ENCODE results near the gene SRC.

Gene SRC

DNA sequence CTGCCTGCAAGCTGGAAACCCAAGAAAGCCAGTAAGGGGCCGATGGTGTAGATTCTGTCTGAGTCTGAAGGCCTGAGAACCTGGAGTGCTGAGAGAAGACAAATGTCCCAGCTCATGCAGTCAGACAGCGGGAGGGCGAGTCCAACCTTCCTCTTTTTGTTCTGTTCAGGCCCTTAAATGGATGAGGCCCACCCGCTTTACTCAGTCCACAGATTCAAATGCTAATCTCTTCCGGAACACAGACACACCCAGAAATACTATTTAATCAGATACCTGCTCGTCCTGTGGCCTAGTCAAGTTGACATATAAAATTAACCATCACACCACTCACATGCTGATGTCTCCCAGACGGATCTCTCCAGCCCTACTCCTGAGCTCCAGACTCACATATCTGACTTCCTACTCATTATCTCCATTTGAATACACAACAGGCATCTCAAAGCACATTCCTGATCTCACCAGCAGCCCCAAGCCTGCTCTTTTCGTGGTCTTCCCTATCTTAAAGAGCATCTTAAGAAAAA, 26.7 kb upstream of the SRC start:
- peak; percentile 48; the same call in 1 of the 2 replicates for TF ChIP-seq GATA2 (IDR thresholded peaks at IDR 0.05; ENCODE audit: low read depth, low read length)
- no peak; the same call in 1 of the 2 replicates for TF ChIP-seq GATA3 (IDR thresholded peaks at IDR 0.05; ENCODE audit: low read depth, low read length)

DNA sequence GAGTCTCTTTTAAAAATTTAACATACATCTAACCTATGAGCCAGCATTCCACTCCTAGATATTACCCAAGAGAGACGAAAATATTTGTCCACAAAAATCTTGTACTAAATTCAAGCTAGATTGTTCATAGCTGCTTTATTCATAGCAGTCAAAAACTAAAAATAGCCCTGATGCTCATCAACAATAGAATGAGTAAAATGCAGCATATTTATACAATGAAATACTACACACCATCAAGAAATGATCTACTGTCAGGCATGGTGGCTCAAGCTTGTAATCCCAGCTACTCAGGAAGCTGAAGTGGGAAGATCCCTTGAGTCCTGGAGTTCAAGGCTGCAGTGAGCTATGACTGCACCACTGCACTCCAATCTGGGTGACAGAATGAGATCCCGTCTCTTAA, 22.0 kb upstream of the SRC start:
- no peak for TF ChIP-seq GATA3 (IDR thresholded peaks at IDR 0.05; ENCODE audit: low read depth, low read length)

DNA sequence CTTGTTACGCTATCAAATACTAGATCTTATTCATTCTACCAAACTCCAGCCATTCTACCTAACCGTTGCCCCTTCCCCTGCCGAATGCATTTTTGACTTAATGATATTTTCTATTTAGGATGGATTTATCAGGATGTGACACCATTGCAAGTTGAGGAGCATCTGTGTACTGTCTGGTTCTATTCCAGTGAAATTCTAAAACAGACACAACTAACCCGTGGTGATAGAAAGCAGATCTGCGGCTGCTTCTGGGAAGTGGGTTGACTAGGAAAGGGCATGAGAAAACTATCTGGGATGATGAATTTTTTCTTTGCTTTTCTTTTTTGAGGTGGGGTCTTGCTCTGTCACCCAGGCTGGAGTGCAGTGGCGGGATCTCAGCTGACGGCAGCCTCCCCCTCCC, 20.7 kb upstream of the SRC start:
- TF ChIP-seq GATA3 (IDR thresholded peaks at IDR 0.05; ENCODE audit: low read depth, low read length) (no peak), GATA2 (IDR thresholded peaks at IDR 0.05; ENCODE audit: low read depth, low read length) (no peak)

DNA sequence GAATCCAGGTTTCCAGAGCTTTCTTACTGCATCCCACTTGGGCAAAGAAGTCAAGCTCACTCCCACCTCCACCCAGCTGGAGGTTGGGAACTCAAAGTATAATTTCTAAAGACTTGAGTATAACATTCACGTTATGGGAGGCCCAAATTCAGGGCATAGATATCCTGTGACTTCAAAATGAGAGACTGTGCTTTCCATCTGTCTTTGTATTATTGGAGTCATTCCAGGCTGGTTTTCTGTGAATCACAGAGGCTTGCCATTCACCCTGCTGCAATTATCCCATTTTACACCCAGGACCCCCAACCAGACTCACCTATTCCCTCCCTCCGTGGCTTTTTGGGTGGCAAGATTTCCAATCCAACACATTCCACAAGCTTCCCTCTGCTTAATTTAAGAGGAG, 19.3 kb upstream of the SRC start:
- TF ChIP-seq GATA3 (IDR thresholded peaks at IDR 0.05; ENCODE audit: low read depth, low read length) = no peak
- TF ChIP-seq GATA2 (IDR thresholded peaks at IDR 0.05; ENCODE audit: low read depth, low read length) = no peak

DNA sequence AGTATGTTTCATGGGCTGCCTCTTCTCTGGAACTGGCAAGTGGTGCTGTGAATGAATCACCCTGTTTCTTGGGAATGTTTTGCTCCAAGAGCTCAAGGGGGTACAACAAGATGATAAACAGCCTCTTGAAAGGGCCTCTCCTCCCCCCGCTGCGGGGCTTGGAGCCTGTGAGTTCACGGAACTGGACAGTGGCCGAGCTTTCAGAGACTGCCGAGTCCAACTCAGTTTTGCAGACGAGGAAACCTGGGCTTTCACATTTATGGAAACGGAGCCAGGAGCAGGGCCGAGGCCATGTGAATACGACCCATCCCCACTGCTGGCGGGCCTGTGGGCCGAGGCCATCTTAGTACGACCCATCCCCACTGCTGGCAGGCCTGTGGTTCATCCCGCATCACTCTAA, 18.2 kb upstream of the SRC start:
- no peak for TF ChIP-seq GATA2 (IDR thresholded peaks at IDR 0.05; ENCODE audit: low read depth, low read length)
- TF ChIP-seq GATA3 (IDR thresholded peaks at IDR 0.05; ENCODE audit: low read depth, low read length) = no peak

DNA sequence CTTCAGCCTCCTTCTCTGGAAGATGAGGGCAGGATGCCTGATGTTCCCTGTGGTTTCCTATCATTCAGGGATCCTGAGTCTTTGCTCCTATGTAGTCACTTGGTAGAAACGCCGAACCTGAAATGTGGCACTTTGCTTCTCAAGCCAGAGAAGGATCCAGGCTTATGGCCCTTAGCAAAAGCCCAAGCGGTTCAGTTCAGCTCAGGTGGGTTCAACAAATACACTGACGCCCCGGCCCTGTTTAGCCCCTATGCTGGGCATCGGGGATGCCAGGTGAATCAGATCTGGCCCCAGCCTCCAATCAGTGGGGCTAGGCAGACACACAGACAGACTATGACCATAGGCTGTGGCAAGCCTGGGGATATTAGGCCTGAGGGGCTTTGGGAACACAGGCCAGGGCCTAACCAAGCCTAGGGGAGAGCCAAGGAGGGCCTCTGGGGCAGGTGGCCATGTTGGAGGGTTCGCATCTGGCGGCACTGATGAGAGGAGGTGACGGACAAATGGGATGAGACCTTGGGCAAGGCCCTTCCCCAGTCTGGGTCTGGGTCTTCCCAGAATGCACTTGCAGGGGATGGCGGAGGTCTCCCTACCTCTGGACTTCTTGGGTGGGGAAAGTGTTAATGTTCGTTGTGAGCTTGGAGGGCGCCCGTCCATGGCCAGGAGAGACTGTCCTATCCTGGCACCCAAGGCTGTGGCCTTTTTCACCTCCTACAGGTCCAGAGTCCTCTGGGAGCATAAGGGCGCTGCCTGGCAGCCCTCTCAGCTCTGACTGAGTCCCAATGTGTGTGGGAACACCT, 17.6 kb upstream of the SRC start:
- TF ChIP-seq GATA2 (IDR thresholded peaks at IDR 0.05; ENCODE audit: low read depth, low read length) (no peak), GATA3 (IDR thresholded peaks at IDR 0.05; ENCODE audit: low read depth, low read length) (no peak)

DNA sequence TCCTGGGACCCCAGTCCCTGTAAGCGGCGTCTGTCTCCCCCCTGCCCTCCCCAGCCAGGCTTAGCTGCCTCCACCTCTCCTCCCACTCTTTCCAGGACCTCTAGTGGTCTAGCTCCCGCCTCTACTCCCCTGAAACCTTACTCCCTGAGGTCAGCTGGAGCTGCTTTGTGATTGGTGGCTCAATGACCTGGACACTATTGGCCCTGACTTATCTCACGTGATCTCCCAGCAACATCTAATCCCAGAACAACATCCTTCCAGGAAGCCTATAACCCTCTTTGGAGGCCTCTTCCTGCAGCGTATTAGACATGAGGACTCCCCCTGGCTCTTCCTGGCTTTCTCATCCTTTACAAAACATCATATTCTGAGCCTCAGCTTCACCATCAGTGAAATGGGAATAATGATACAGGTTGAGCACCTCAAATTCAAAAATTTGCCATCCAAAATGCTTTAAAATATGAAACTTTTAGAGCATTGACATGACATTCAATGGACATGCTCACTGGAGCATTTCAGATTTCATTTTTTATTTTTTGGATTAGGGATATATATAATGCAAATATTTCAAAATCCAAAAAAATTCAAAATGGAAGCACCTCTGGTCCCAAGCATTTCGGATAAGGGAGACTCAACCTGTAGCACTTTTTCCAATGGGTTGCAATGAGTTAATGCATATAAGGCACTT, 16.3 kb upstream of the SRC start:
- no peak for TF ChIP-seq GATA2 (IDR thresholded peaks at IDR 0.05; ENCODE audit: low read depth, low read length)
- TF ChIP-seq GATA3 (IDR thresholded peaks at IDR 0.05; ENCODE audit: low read depth, low read length) = no peak

DNA sequence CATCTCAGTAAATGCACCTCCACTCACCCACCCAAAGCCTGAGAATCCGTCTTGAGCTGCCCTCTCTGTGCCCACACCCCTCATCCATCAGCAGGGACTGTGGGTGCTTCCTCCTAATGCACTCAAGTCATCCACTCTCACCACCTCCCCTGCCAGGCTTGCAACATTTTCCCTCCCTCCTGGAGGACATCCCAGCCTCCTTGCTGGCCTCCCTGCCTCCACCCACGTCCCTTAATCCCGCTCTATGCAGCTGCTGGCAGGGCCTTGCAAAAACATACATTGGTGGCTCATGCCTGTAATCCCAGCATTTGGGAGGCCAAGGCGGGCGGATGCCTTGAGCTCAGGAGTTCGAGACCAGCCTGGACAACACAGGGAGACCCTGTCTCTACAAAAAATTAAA, 15.6 kb upstream of the SRC start:
- TF ChIP-seq GATA2 (IDR thresholded peaks at IDR 0.05; ENCODE audit: low read depth, low read length) = no peak
- no peak for TF ChIP-seq GATA3 (IDR thresholded peaks at IDR 0.05; ENCODE audit: low read depth, low read length)

DNA sequence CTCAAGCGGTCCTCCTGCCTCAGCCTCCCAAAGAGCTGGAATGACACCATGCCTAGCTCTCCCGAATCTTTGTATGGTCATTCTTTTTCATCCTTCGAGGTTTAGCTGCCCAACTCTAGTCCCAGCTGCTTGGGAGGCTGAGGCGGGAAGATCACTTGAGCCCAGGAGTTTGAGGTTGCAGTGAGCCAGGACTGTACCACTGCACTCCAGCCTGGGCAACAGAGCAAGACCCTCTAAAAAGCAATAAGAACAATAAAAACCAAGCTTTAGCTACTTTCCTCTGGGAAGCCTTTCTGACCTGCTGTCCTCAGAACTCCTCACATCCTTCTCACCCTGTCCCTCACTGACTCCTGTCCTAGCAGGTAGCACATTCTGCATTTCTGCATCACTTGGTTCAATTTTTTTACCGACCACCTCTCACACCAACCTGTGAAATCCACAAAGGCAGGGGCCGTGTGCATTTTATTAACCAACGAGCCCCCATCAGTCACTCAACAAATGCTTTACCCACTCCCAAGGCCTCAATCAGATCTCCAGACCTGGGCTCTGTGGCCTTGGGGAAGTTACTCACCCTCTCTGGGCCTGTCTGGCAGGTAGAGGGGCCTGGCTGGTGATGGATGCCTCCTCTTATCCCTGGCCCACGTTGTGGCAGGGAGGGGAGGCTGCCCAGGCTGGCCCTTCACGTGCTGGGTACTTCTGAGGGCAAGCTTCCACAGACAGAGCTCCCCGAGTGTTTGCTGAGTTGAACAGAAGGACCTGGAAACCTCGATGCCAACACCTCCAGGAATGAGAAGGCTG, 14.7 kb upstream of the SRC start:
- TF ChIP-seq GATA2 (IDR thresholded peaks at IDR 0.05; ENCODE audit: low read depth, low read length) = no peak
- TF ChIP-seq GATA3 (IDR thresholded peaks at IDR 0.05; ENCODE audit: low read depth, low read length) = no peak

DNA sequence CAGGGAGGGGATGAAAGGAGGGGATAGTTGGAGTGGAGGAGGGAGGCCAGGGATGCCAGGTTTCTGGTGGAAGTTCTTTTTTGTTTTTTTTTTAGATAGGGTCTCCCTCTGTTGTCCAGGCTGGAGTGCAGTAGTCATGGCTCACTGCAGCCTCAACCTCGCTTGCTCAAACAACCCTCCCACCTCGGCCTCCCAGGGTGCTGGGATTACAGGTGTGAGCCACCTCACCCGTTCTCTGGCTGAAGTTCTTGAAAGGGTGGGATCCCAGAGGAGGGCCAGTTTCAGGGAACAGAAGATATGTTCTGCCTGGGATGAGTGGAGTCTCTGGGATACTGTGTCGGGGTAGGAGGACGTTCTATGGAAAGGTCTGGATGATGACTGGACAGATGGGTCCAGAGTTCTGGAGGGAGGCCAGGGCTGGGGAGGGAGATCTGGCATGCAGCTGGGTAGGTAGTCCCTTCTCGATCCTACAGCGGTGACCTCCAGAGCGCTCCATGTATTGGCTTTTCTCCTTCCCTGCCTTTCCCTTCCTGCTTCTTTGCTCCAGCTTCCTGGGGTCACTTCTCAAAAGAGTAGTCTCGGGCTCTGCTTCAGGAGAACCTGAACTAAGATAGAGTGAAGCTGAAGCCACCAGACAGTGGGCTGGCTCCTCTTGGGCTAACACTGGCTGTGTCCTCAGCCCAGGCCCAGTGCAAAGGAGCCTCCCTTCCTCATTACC, 12.7 kb upstream of the SRC start:
- TF ChIP-seq GATA3 (IDR thresholded peaks at IDR 0.05; ENCODE audit: low read depth, low read length) (no peak), GATA2 (IDR thresholded peaks at IDR 0.05; ENCODE audit: low read depth, low read length) (no peak)

DNA sequence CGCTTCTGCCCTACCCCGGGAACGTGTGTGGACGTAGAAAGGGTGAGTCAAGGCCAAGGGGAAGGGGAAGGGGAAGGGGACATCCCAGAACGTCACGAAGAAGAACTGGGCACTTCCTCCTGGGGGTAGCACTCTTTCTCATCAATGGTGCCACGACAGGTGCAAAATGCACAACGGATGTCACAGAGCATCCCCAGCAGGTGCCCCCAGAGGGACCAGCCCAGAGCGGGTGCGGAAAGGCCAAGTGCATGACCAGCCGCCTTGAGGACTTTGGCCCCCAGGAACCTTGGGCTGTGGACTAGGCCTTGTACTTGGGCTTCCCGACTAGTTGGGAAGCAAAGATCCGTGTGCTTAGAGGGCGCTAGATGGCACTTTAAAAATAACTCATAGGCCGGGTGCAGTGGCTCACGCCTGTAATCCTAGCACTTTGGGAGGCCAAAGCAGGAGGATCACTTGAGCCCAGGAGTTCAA, 12.1 kb upstream of the SRC start:
- TF ChIP-seq GATA2 (IDR thresholded peaks at IDR 0.05; ENCODE audit: low read depth, low read length) (no peak), GATA3 (IDR thresholded peaks at IDR 0.05; ENCODE audit: low read depth, low read length) (no peak)

DNA sequence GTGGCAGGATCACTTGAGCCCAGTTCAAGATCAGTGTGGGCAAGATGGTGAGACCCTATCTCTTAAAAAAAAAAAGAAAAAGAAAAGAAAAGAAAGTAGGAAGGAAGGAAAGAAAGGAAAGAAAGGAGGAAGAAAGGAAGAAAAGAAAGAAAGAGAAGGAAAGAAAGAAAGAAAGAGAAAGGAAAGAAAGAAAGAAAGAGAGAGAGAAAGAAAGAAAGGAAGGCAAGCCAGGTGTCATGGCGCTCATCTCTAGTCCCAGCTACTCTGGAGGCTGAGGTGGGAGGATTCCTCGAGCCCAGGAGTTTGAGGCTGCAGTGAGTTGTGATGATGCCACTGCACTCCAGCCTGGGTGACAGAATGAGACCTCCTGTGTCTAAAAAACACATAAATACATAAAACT, 11.5 kb upstream of the SRC start:
- TF ChIP-seq GATA2 (IDR thresholded peaks at IDR 0.05; ENCODE audit: low read depth, low read length) (no peak), GATA3 (IDR thresholded peaks at IDR 0.05; ENCODE audit: low read depth, low read length) (no peak)

DNA sequence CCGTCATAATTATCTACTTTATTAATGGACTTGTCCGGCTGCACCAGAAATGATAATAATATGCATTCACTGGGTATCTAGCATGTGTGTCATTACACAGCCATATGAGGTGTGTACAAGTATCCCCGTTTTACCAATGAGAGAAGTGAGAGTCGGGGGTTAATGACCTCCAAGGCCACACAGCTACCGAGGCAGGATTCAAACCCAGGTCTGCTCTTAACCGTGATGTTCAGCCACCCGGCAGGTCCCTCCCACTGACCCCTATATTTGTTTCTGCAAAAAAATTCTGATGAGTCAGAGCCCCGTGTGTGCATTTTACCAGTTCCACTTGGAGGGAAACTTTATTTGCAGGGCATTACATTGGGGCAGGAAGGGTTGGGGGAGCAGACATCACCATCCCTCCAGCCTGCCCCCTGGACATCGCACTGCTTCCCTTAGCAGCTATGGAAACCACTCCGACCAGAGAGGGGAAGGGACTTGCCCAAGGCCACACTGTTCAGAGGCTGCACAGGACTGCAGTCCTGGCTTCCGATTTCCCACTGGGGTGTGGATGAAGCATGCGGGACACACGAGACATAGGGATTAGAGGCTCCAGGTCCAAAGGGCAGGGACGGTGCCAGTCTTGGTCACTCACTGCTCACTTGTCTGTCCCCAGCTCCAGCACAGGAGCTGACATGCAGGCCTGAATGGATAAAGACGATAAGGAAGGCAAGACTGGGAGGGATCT, 10.1 kb upstream of the SRC start:
- TF ChIP-seq GATA2 (IDR thresholded peaks at IDR 0.05; ENCODE audit: low read depth, low read length) = no peak
- no peak for TF ChIP-seq GATA3 (IDR thresholded peaks at IDR 0.05; ENCODE audit: low read depth, low read length)

Data from SH-SY5Y (cell line).